HEK293 (cell line): ENCODE measurements around the gene CROCC.
A peak's percentile ranks its signal among the peaks of the same experiment; 100 is the strongest.

Experiments used
- CTCF ChIA-PET: fragments of 350-600 bp; formaldehyde crosslinking; extraction: SDS; loops from one replicate; lab custom pipeline; 2021; ENCODE audit warnings: antibody characterized with exemption; lab: Yijun Ruan, JAX
- POLR2A ChIA-PET: fragments of 300-600 bp; formaldehyde crosslinking; extraction: SDS; loops from one replicate; lab custom pipeline; 2020; ENCODE audit warnings: antibody characterized with exemption, inconsistent platforms; lab: Yijun Ruan, JAX
- H3K27ac ChIP-seq: fragments of 200-500 bp; sonication (Bioruptor generic); 2 replicates; pipeline ENCODE4 v1.5.1; 2014; ENCODE audit warnings: low read depth, low read length, control low read depth, inconsistent platforms; ENCODE audit errors: extremely low read depth
- H3K36me3 ChIP-seq, 2 experiments: fragments of 200-500 bp in 1 of 2; sonication (Bioruptor generic) in 1 of 2; 1 replicate in 1 of 2; 2 replicates in 1 of 2; pipeline ENCODE4 v1.5.1; 2014 to 2017; ENCODE audit warnings: inconsistent platforms in 2 of 2, low read length in 2 of 2; ENCODE audit not compliant: control insufficient read depth in 2 of 2, insufficient read depth in 1 of 2
- H3K4me1 ChIP-seq: fragments of 200-500 bp; sonication (Bioruptor generic); 2 replicates; pipeline ENCODE4 v1.5.1; 2014; ENCODE audit warnings: mild to moderate bottlenecking, low read length, inconsistent platforms; ENCODE audit not compliant: control insufficient read depth, insufficient read depth
- H3K4me3 ChIP-seq: 2 replicates; pipeline ENCODE4 v1.5.1; 2011; ENCODE audit warnings: low read depth, mild to moderate bottlenecking, control low read depth, low read length, moderate library complexity
- H3K9me3 ChIP-seq: fragments of 200-500 bp; sonication (Bioruptor generic); 2 replicates; pipeline ENCODE4 v1.5.1; 2014; ENCODE audit warnings: low read depth, low read length, inconsistent platforms; ENCODE audit not compliant: control insufficient read depth, insufficient read depth
- GLIS1 ChIP-seq: fragments of 450-650 bp; formaldehyde crosslinking; IDR thresholded peaks from 2 replicates; pipeline ENCODE4 v1.5.1; 2016; ENCODE audit warnings: missing biosample characterization, missing genetic modification characterization
- GLIS2 ChIP-seq: fragments of 450-650 bp; formaldehyde crosslinking; IDR thresholded peaks from 2 replicates; pipeline ENCODE4 v1.5.1; 2016; ENCODE audit warnings: missing biosample characterization, missing genetic modification characterization
- OSR2 ChIP-seq: fragments of 450-650 bp; formaldehyde crosslinking; IDR thresholded peaks from 2 replicates; pipeline ENCODE4 v1.5.1; 2016; ENCODE audit warnings: missing biosample characterization, missing genetic modification characterization
- PRDM1 ChIP-seq: fragments of 450-650 bp; formaldehyde crosslinking; IDR thresholded peaks from 2 replicates; pipeline ENCODE4; 2016; ENCODE audit warnings: missing biosample characterization, missing genetic modification characterization
- ZBTB1 ChIP-seq: fragments of 450-650 bp; formaldehyde crosslinking; IDR thresholded peaks from 2 replicates; pipeline ENCODE4 v1.5.1; 2016; ENCODE audit warnings: missing biosample characterization, missing genetic modification characterization
- ZBTB44 ChIP-seq: fragments of 450-650 bp; IDR thresholded peaks from 2 replicates; pipeline ENCODE4 v1.5.1; 2018; ENCODE audit warnings: missing biosample characterization, mild to moderate bottlenecking, missing genetic modification characterization
- ZFHX2 ChIP-seq: fragments of 450-650 bp; formaldehyde crosslinking; conservative IDR thresholded peaks from 2 replicates; pipeline ENCODE4 v1.5.1; 2016; ENCODE audit warnings: missing biosample characterization, missing genetic modification characterization
- ZIC2 ChIP-seq: fragments of 450-650 bp; formaldehyde crosslinking; IDR thresholded peaks from 2 replicates; pipeline ENCODE4 v1.5.1; 2016; ENCODE audit warnings: missing biosample characterization, missing genetic modification characterization
- ZNF121 ChIP-seq: fragments of 450-650 bp; formaldehyde crosslinking; IDR thresholded peaks from 2 replicates; pipeline ENCODE4 v1.5.1; 2016; ENCODE audit warnings: missing biosample characterization, missing genetic modification characterization
- ZNF155 ChIP-seq: fragments of 450-650 bp; formaldehyde crosslinking; IDR thresholded peaks from 2 replicates; pipeline ENCODE4 v1.5.1; 2016; ENCODE audit warnings: missing biosample characterization, missing genetic modification characterization
- ZNF335 ChIP-seq: fragments of 450-650 bp; formaldehyde crosslinking; conservative IDR thresholded peaks from 2 replicates; pipeline ENCODE4 v1.5.1; 2016; ENCODE audit warnings: missing biosample characterization, missing genetic modification characterization
- ZNF341 ChIP-seq: fragments of 450-650 bp; formaldehyde crosslinking; IDR thresholded peaks from 2 replicates; pipeline ENCODE4; 2016; ENCODE audit warnings: low read depth, missing biosample characterization, missing genetic modification characterization
- ZNF510 ChIP-seq: fragments of 450-650 bp; formaldehyde crosslinking; IDR thresholded peaks from 2 replicates; pipeline ENCODE4 v1.5.1; 2018; ENCODE audit warnings: mild to moderate bottlenecking, missing genetic modification characterization, missing biosample characterization; ENCODE audit not compliant: insufficient replicate concordance
- ZNF544 ChIP-seq: fragments of 450-650 bp; formaldehyde crosslinking; IDR thresholded peaks from 2 replicates; pipeline ENCODE4 v1.5.0; 2017; ENCODE audit warnings: missing biosample characterization, missing genetic modification characterization
- ZNF623 ChIP-seq: fragments of 450-650 bp; formaldehyde crosslinking; IDR thresholded peaks from 2 replicates; pipeline ENCODE4 v1.5.1; 2016; ENCODE audit warnings: missing biosample characterization, missing genetic modification characterization
- ZNF792 ChIP-seq: fragments of 450-650 bp; formaldehyde crosslinking; IDR thresholded peaks from 2 replicates; pipeline ENCODE4 v1.5.1; 2016; ENCODE audit warnings: missing biosample characterization, missing genetic modification characterization
- ZSCAN23 ChIP-seq: fragments of 450-650 bp; formaldehyde crosslinking; IDR thresholded peaks from 2 replicates; pipeline ENCODE4 v1.5.1; 2016; ENCODE audit warnings: missing biosample characterization, missing genetic modification characterization

The CROCC gene

DNA sequence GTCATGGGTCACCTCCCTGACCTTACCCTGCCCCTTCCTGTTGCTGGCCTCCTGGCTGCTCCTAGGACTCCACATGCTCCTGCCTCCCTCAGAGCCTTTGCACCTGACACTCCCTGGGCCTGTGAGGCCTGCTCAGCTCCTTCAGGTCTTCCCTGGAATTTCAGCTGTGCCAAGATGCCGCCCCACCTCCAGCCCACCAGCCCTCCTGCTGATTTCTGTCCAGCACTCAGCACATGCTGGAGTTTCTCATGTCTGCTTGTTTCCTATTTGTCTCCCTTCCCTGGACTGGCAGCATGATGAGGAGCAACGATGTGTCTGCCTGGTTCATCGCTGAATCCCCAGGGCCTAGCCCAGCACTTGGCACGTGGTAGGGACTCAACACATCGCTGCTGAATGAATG lies 55.6 kb downstream of the CROCC start:
- no peaks in the 10 kb centered on the region for H3K4me1 ChIP-seq
- no peaks in the 10 kb centered on the region for H3K9me3 ChIP-seq
- H3K27ac ChIP-seq: no peak overlapping the region
- CTCF ChIA-PET: interaction anchor here (2.8 kb wide), 1 partner anchor 10 kb away, joined by 13 read pairs; no protein-coding TSS in a partner anchor
- H3K36me3 ChIP-seq: peaks cover 0 to 5% of the 10 kb centered on the region in 2 experiments; a peak in 1 of 3 replicates
- no peak overlapping the region for H3K4me3 ChIP-seq
- TF ChIP-seq GLIS1 (peak; percentile 26; the same call in 1 of the 2 replicates), ZNF510 (no peak), ZNF623 (tag by site-specific recombination) (0 out of 2 replicates have a peak, but pooled peaks have one; percentile 21), ZNF341 (tag by site-specific recombination) (peak; percentile 80)
- POLR2A ChIA-PET: interaction anchor here (0.6 to 5.3 kb wide), 2 partner anchors 10 to 31 kb away, joined by 4 to 23 read pairs; no protein-coding TSS in a partner anchor

DNA sequence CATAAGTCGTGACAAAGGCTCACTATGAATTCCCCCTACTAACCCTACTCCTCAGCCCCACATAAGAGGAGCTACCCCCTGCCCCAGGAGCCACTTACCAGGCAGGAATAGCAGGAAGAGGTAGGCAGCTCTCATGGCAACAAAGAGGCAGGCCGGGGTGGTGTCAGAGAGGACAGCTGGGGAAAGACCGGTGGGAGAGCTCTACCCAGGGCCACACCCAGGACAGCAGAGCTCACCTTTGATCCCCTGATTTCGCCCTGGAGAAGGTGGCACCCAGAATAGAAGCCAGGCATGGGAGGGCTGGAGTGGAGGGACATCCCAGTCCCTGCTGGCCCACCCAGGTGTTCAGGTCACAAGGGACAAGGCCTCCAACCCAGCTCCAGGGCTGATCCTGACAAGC lies 56.4 kb downstream of the CROCC start:
- Histone ChIP-seq H3K27ac (no peak overlapping the region), H3K9me3 (no peaks in the 10 kb centered on the region), H3K4me1 (no peaks in the 10 kb centered on the region), H3K4me3 (no peak overlapping the region), H3K36me3 (peaks cover 0 to 3% of the 10 kb centered on the region in 2 experiments; a peak in 1 of 3 replicates)
- ChIA-PET CTCF (interaction anchor here (0.6 to 1.8 kb wide), 3 partner anchors 17 to 1344 kb away, joined by 3 to 4 read pairs (median 3); no protein-coding TSS in a partner anchor), POLR2A (interaction anchor here (0.6 to 5.3 kb wide), 3 partner anchors 8 to 30 kb away, joined by 3 to 23 read pairs (median 4); no protein-coding TSS in a partner anchor)
- TF ChIP-seq OSR2 (tag by site-specific recombination): no peak

GRCh38 chr1:16978567-16979474 lies 57.1 kb downstream of the CROCC start:
- CTCF ChIA-PET: interaction anchor here (0.6 to 1.8 kb wide), 5 partner anchors 15 to 1343 kb away, joined by 3 to 4 read pairs (median 3); no protein-coding TSS in a partner anchor
- H3K4me3 ChIP-seq: peak overlapping the region; percentile 67; the same call in 1 of the 2 replicates

GRCh38 chr1:16979475-16980327 lies 58.0 kb downstream of the CROCC start:
- POLR2A ChIA-PET: interaction anchor here (1.0 to 5.3 kb wide), 3 partner anchors 13 to 23 kb away, joined by 3 to 23 read pairs (median 4); no protein-coding TSS in a partner anchor
- CTCF ChIA-PET: interaction anchor here (0.7 to 1.8 kb wide), 3 partner anchors 16 to 66 kb away, joined by 3 to 4 read pairs (median 3); no protein-coding TSS in a partner anchor
- H3K4me1 ChIP-seq: no peaks in the 10 kb centered on the region
- no peaks in the 10 kb centered on the region for H3K9me3 ChIP-seq
- peaks cover 0 to 1% of the 10 kb centered on the region in 2 experiments; a peak in 1 of 3 replicates for H3K36me3 ChIP-seq
- H3K4me3 ChIP-seq: peak overlapping the region; percentile 67
- TF ChIP-seq ZFHX2 (tag by site-specific recombination) (0 out of 2 replicates have a peak, but pooled peaks have one; percentile 7), ZBTB44 (no peak), ZBTB1 (tag by site-specific recombination) (no peak)
- peak overlapping the region; percentile 31; the same call in 1 of the 2 replicates for H3K27ac ChIP-seq

More at GRCh38 chr1:16978567-16979474, 57.1 kb downstream of the CROCC start:
- no peak overlapping the region; the same call in 1 of the 2 replicates for H3K27ac ChIP-seq
- POLR2A ChIA-PET: interaction anchor here (0.8 to 5.3 kb wide), 2 partner anchors 8 to 12 kb away, joined by 3 to 23 read pairs; no protein-coding TSS in a partner anchor
- no peaks in the 10 kb centered on the region for H3K9me3 ChIP-seq
- no peak for TF ChIP-seq ZSCAN23 (tag by site-specific recombination)
- no peak for TF ChIP-seq ZNF155
- no peak for TF ChIP-seq ZNF335 (tag by site-specific recombination)
- TF ChIP-seq GLIS2 (tag by site-specific recombination): 0 out of 2 replicates have a peak, but pooled peaks have one; percentile 8
- TF ChIP-seq PRDM1: peak; percentile 45
- no peak for TF ChIP-seq ZNF544
- peak; percentile 52 for TF ChIP-seq GLIS1
- peak; percentile 65 for TF ChIP-seq ZIC2 (tag by site-specific recombination)
- TF ChIP-seq ZNF792 (tag by site-specific recombination): no peak
- TF ChIP-seq ZNF121 (tag by site-specific recombination): no peak
- no peaks in the 10 kb centered on the region for H3K36me3 ChIP-seq
- H3K4me1 ChIP-seq: no peaks in the 10 kb centered on the region
